AG10803 (cell line): ENCODE results near the gene COL23A1.

Experiments
- DNase-seq: peaks from one replicate; pipeline ENCODE4 v3.0.0; 2010; ENCODE audit warnings: low read depth
- H3K4me3 ChIP-seq: 2 replicates; pipeline ENCODE4 v1.5.1; 2011; ENCODE audit warnings: mild to moderate bottlenecking, low read length, control low read depth
- CTCF ChIP-seq: conservative IDR thresholded peaks from 2 replicates; pipeline ENCODE4 v1.5.1; 2011; ENCODE audit warnings: mild to moderate bottlenecking, low read length, control low read depth, inconsistent platforms

Gene COL23A1

DNA sequence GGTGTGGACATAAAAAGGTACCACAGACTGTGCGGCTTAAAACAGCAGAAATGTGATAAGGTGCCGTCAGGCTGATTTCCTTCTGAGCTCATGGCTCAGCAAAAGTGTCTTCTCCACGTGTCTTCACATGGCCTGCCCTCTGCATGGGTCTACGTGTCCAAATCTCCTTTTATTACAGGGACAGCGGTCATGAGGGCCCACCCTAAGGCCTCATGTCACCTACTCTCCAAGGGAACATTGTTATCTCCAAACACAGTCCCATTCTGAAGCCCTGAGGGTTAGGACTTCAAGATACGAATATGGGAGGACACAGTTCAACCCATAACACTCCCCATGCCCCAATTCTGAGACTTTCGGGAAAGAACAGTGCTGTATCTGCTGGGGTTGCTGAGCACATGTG, 35.2 kb downstream of the COL23A1 start:
- no peak overlapping the region for H3K4me3 ChIP-seq
- TF ChIP-seq CTCF, result no peak
- DNase-seq, result no peak

- DNase-seq, result no peak
- no peak for TF ChIP-seq CTCF
- no peak overlapping the region for H3K4me3 ChIP-seq
Measured at GRCh38 chr5:178554311-178554710, 35.9 kb downstream of the COL23A1 start.

GRCh38 chr5:178553517-178553916, 36.7 kb downstream of the COL23A1 start:
- no peak for TF ChIP-seq CTCF
- H3K4me3 ChIP-seq, result no peak overlapping the region
- no peak for DNase-seq

DNA sequence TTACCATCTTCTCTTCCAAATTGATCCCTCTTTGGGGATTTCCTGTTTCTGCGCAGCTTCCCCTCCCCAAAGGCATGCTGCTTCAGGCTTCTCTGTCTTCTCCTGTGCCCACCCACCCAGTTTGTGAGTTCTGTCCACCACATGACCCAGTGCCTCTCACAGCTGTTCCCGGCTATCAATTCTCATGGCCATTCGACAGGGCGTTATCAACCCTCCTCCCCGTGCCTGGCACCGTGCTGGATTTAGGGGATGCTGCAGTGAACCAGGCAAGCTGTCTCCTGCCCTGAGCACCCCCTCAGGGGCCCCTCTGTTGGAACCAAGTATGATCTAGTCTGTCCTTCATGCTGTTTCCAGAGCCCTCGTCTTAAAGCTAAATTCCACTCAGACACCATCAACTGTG, 38.7 kb downstream of the COL23A1 start:
- no peak for DNase-seq
- TF ChIP-seq CTCF, result no peak
- H3K4me3 ChIP-seq, result no peak overlapping the region

DNA sequence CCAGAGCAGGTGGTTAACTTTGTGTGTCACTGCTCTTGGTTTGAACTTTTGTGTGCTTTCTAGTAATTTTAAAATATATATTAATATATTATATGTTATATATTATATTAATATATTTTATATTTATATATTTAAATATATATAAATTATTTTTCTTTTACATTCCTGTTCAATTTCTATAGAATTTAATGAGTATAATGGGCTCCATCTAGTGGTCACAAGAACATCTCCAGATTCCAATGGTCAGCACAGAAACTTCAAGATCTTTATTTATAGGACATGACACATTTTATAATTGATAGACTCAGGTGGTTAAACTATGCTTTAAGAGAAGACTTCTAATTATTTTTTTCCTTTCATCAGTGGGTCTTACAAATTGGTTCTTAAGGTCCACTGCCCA, 39.1 kb downstream of the COL23A1 start:
- peak; percentile 55 for TF ChIP-seq CTCF
- no peak overlapping the region for H3K4me3 ChIP-seq
- peak; percentile 43 for DNase-seq

- no peak for TF ChIP-seq CTCF
- no peak overlapping the region for H3K4me3 ChIP-seq
- peak; percentile 25 for DNase-seq
Measured at GRCh38 chr5:178548746-178549145, 41.4 kb downstream of the COL23A1 start.

DNA sequence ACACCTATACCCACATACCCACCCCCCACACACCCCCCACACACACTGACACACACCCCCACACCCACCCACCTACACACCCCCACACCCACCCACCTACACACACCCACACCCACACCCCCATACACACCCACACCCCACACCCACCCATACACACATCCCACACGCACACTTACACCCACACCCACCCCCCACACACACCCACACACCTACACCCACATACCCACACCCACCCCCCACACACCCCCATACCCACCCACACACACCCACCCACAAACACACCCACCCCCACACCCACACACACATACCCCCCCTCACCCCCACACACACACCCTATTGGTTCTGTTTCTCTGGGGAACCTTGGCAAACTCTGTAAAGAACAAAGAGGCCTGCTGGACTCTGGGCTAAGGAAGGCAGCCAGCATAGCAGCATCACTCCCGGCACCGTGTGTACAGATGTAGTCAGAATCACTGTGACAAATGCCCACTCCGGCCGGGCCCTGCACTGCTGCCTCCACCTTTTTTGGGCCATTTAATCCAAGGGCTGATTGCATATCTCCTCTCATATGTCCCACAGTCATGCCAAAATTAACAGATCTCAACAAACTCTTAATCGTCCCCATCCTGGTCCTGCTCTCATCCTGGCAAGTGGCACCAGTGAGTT, 42.3 kb downstream of the COL23A1 start:
- DNase-seq, result no peak
- TF ChIP-seq CTCF, result no peak
- no peak overlapping the region for H3K4me3 ChIP-seq
